Activated CD4-positive, alpha-beta T cell treated with anti-CD3 and anti-CD28 coated beads for 36 hours (primary cell): Measurements from ENCODE around the gene ZNF710. TPM values are rescaled to one million over a fixed set of nuclear protein-coding genes. Genes with fewer than 3 reads are reported as not detected.

Experiments
- ATAC-seq: fragments of 200-7000 bp; cut with Tn5 transposase; one replicate; pipeline ENCODE4 v1.10.0; 2021; ENCODE audit warnings: mild to moderate bottlenecking, moderate library complexity
- CTCF ChIA-PET: fragments of 350-600 bp; sonication (Branson Sonifier 250); formaldehyde crosslinking; loops from one replicate; lab custom pipeline; 2021; ENCODE audit warnings: antibody characterized with exemption; lab: Charles Lee
- POLR2A ChIA-PET: fragments of 350-600 bp; sonication (Branson Sonifier 250); formaldehyde crosslinking; loops from one replicate; lab custom pipeline; 2021; ENCODE audit warnings: antibody characterized with exemption, inconsistent platforms; lab: Charles Lee
- DNase-seq: peaks from one replicate; pipeline ENCODE4 v3.0.0-alpha.2; 2020
- H3K27ac Mint-ChIP-seq: one replicate; pipeline ENCODE4 v1.8.0; 2021; ENCODE audit warnings: mixed read lengths
- H3K27me3 Mint-ChIP-seq: one replicate; pipeline ENCODE4 v1.8.0; 2021; ENCODE audit warnings: mixed read lengths
- H3K36me3 Mint-ChIP-seq: one replicate; pipeline ENCODE4 v1.8.0; 2021; ENCODE audit warnings: low read depth, mixed read lengths
- H3K4me1 Mint-ChIP-seq: one replicate; pipeline ENCODE4 v1.8.0; 2021; ENCODE audit warnings: mixed read lengths
- H3K4me3 Mint-ChIP-seq: one replicate; pipeline ENCODE4 v1.8.0; 2021; ENCODE audit warnings: mild to moderate bottlenecking, moderate library complexity, mixed read lengths
- H3K9me3 Mint-ChIP-seq: one replicate; pipeline ENCODE4 v1.8.0; 2021; ENCODE audit warnings: low read depth, mixed read lengths
- intact Hi-C, 2 experiments: fragments of 100-400 bp; cut with DNase I in 1 of 2; cut with micrococcal nuclease in 1 of 2; formaldehyde crosslinking; loops; one replicate each; pipeline versions ENCODE4 v1.14.2 to v1.15.1; 2022 to 2024; cut with DNase I, micrococcal nuclease
- microRNA-seq: library from miRNA; unstranded; fragments of <30 nt; microRNA quantifications from one replicate; pipeline ENCODE4 v1.2.0, GENCODE V29; 2021; ENCODE audit warnings: borderline replicate concordance
- total RNA-seq, 2 experiments: library from RNA; stranded (reverse); gene quantifications; one replicate each; pipeline ENCODE4 v1.2.3, GENCODE V29; 2021

Gene ZNF710
- total RNA-seq, 2 experiments from 2014 or later = 22.8 to 34.9 TPM

- ChIA-PET POLR2A (no interaction called here), CTCF (interaction anchor here (0.5 to 1.1 kb wide), 3 partner anchors 27 to 840 kb away, joined by 3 read pairs; no protein-coding TSS in a partner anchor)
- no peak overlapping the region for H3K27ac Mint-ChIP-seq
- intact Hi-C loops = no loop called here
- H3K9me3 Mint-ChIP-seq = no peaks in the 10 kb centered on the region
- no peak for DNase-seq
- no peak for ATAC-seq
- H3K36me3 Mint-ChIP-seq = no peaks in the 10 kb centered on the region
- no peaks in the 10 kb centered on the region for H3K4me1 Mint-ChIP-seq
- H3K4me3 Mint-ChIP-seq = no peak overlapping the region
- peaks cover 2% of the 10 kb centered on the region for H3K27me3 Mint-ChIP-seq
Measured at GRCh38 chr15:90126022-90126421, 124.9 kb downstream of the ZNF710 start.

- Mint-ChIP-seq H3K4me3 (no peak overlapping the region), H3K27me3 (peaks cover 2% of the 10 kb centered on the region), H3K36me3 (no peaks in the 10 kb centered on the region), H3K9me3 (no peaks in the 10 kb centered on the region), H3K4me1 (no peaks in the 10 kb centered on the region), H3K27ac (no peak overlapping the region)
- ATAC-seq (no peak), DNase-seq (no peak)
- ChIA-PET CTCF (interaction anchor here (0.7 to 1.1 kb wide), 2 partner anchors 26 to 152 kb away, joined by 3 read pairs; no protein-coding TSS in a partner anchor), POLR2A (no interaction called here)
- intact Hi-C loops = no loop called here
Measured at GRCh38 chr15:90126596-90127435, 125.7 kb downstream of the ZNF710 start.

GRCh38 chr15:90130291-90130690, 129.2 kb downstream of the ZNF710 start:
- DNase-seq (no peak), ATAC-seq (no peak)
- Mint-ChIP-seq H3K4me1 (no peaks in the 10 kb centered on the region), H3K9me3 (no peaks in the 10 kb centered on the region), H3K27me3 (peaks cover 2% of the 10 kb centered on the region), H3K4me3 (no peak overlapping the region), H3K27ac (no peak overlapping the region), H3K36me3 (no peaks in the 10 kb centered on the region)
- CTCF ChIA-PET = no interaction called here
- intact Hi-C loops = no loop called here
- POLR2A ChIA-PET = no interaction called here

Small RNAs within 50 kb of the gene (microRNA-seq; reads per million reads assigned to microRNA genes)
- 1.8 reads per million for gene MIR3174

Other genes starting within 250 kb of the ZNF710 start
- under 1 TPM; 0.14 to 0.30 TPM for gene MESP2, start 225.0 kb upstream of the ZNF710 start, total RNA-seq
- gene ANPEP, start 186.5 kb upstream of the ZNF710 start, total RNA-seq = under 1 TPM; 0.09 to 0.12 TPM
- 10 to 100 TPM; 12.4 to 15.3 TPM for gene AP3S2, start 107.3 kb upstream of the ZNF710 start, total RNA-seq
- not detected for gene ARPIN, start 88.4 kb upstream of the ZNF710 start, total RNA-seq
- gene IDH2, start 101.1 kb downstream of the ZNF710 start, total RNA-seq = 100 to 1,000 TPM; 176 to 182 TPM
- gene SEMA4B, start 200.0 kb downstream of the ZNF710 start, total RNA-seq = 10 to 100 TPM; 12.5 to 15.8 TPM
- 100 to 1,000 TPM; 135 to 140 TPM for gene CIB1, start 232.6 kb downstream of the ZNF710 start, total RNA-seq
- 1 to 10 TPM; 5.6 to 6.6 TPM for gene GDPGP1, start 232.9 kb downstream of the ZNF710 start, total RNA-seq
- under 1 TPM; 0.39 to 0.46 TPM for gene TTLL13, start 248.2 kb downstream of the ZNF710 start, total RNA-seq